ENCODE measurements around the gene QRICH1.

DNA sequence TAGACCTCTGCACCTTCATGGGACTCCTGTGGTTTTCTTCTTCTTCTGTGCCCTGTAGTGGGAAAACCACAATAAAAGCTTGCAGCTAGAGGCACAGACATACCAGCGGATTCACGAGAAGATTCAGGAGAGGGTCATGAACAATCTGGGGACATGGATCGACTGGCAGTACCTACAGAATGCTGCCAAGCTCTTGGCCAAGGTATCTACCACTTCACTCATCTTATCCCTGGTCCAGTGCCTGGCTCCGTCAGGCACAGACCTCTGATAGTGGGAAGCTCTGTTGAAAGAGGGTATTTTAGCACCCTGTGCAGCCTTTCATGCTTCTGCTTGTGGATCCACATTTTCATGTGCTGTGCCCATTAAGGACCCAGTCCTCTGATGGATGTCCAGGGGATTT lies 113.6 kb downstream of the QRICH1 start:
- TF ChIP-seq CTCF (IDR thresholded peaks at IDR 0.05) (no peak), POLR2A (IDR thresholded peaks at IDR 0.05) (no peak)
